GM10248 (cell line): Measurements from ENCODE around the gene ALOX15B.

ENCODE experiments used
- CTCF ChIA-PET: fragments of 300-600 bp; sonication (Branson Sonifier 250); formaldehyde crosslinking; extraction: SDS; loops from one replicate; lab custom pipeline; 2021; ENCODE audit warnings: antibody characterized with exemption; lab: Yijun Ruan, JAX
- POLR2A ChIA-PET: fragments of 350-650 bp; sonication (Branson Sonifier 250); formaldehyde crosslinking; extraction: SDS; loops from one replicate; lab custom pipeline; 2020; ENCODE audit warnings: antibody characterized with exemption; lab: Yijun Ruan, JAX
- DNase-seq: peaks from one replicate; pipeline ENCODE4 v3.0.0; 2012; ENCODE audit errors: extremely low spot score
- CTCF ChIP-seq: IDR thresholded peaks from 2 replicates; pipeline ENCODE4 v1.5.1; 2012; ENCODE audit warnings: mild to moderate bottlenecking, low read depth; ENCODE audit errors: extremely low read depth, missing control alignments, control extremely low read depth

Gene ALOX15B

GRCh38 chr17:8016632-8017424, 22.0 kb upstream of the ALOX15B start:
- peak; percentile 55 for DNase-seq

DNA sequence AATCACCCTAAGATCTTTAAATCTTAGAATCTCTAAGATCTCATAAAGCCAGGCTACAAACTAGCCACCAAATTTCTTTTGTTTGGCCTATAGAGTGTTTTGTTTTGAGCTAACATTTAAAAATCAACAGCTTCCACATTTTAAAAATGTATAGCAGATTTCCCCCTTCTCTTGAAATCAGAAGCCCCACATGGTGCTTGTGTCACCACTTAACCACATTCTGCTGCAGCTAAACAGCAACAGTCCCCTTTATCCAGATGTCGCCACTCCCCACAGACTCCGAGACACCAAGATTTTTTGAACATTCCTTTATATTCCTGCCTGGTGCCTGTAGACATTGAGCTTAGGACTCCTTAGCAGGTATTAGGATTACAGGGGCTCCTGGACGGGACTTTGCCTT, 20.4 kb upstream of the ALOX15B start:
- DNase-seq, result no peak
- ChIA-PET POLR2A (no interaction called here), CTCF (interaction anchor here (0.9 to 7.1 kb wide), 7 partner anchors 17 to 92 kb away, joined by 3 to 75 read pairs (median 5); partner anchors contain the start of genes ALOX15B and GUCY2D)
- no peak for TF ChIP-seq CTCF

More at GRCh38 chr17:8016632-8017424, 22.0 kb upstream of the ALOX15B start:
- ChIA-PET POLR2A (no interaction called here), CTCF (interaction anchor here (0.7 to 7.1 kb wide), 16 partner anchors 12 to 274 kb away, joined by 3 to 75 read pairs (median 4); partner anchors contain the start of genes ALOX15B and GUCY2D)
- TF ChIP-seq CTCF, result peak; percentile 72

DNA sequence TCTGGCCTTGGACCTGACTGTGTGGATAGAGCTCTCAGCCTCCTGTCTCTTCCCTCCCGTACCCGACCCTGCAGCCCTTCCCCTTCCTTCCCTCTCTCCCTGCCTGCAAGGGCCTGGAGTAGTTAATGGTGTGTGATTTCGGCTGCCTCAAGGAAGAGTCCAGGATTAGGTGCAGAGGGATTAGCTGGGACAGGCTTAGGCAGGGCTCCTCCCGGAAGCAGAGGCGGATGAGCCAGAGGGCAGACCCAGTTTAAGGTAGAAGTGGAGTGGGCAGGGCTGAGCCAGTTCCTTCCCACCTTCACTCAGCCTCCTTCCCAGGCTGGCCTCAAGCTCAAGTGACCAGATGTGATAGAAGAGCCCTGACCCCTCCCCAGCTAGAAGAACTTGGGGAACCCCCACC, 19.7 kb upstream of the ALOX15B start:
- CTCF ChIA-PET, result interaction anchor here (0.9 to 7.1 kb wide), 5 partner anchors 22 to 91 kb away, joined by 3 to 75 read pairs (median 33); partner anchors contain the start of gene ALOX15B
- DNase-seq, result no peak
- TF ChIP-seq CTCF, result no peak
- POLR2A ChIA-PET, result interaction anchor here (0.6 kb wide), 1 partner anchor 134 kb away, joined by 5 read pairs; no protein-coding TSS in a partner anchor

DNA sequence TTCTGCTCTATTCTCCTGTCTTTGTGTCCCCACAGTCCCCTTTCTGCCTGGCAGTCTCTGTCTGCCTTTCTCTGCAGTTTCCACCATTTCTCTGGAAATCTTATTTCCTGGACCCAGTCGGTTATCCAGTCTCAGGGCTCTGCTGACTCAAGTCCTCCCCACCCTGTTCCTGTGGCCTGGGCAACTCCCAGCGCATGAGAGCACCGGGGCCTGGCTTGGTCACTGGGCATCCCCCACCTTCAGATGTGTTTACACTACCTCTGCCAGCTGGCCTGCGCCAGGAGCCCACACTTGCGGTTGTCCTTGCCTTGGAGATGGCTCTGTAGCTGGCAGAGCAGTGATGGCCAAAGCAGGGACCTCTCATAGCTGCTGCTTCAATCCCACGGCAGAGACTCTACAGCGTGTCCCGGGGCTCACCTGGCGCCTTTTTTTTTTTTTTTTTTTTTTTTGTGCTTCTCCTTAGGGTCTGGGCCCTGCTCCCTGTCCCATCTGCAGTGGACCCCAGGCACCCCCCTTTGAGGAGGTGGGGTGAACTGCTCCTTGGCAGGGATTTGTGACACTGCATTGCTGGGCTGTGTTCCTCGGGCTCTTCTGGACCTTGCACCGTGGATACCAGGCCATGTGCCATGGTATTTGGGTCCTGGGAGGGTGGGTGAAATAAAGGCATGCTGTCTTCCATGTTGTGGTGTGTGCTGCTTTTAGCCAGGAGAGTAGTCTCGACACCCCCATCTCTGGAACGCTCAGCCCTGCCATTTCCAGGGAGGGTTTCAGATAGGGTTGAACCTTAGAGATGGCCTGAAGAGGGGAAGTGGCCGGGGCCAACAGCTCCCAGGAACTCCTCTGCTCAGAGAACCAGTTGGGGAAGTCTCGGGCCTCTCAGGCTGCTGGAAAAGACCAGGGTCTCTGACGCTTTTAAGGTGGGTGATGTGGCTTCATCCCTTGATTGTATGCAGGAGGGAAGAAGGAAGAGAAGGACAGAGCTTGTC, 18.9 kb upstream of the ALOX15B start:
- POLR2A ChIA-PET, result interaction anchor here (0.6 kb wide), 1 partner anchor 135 kb away, joined by 5 read pairs; no protein-coding TSS in a partner anchor
- TF ChIP-seq CTCF, result no peak
- no peak for DNase-seq
- CTCF ChIA-PET, result interaction anchor here (1.1 to 7.1 kb wide), 7 partner anchors 21 to 276 kb away, joined by 3 to 75 read pairs (median 3); partner anchors contain the start of gene ALOX15B

DNA sequence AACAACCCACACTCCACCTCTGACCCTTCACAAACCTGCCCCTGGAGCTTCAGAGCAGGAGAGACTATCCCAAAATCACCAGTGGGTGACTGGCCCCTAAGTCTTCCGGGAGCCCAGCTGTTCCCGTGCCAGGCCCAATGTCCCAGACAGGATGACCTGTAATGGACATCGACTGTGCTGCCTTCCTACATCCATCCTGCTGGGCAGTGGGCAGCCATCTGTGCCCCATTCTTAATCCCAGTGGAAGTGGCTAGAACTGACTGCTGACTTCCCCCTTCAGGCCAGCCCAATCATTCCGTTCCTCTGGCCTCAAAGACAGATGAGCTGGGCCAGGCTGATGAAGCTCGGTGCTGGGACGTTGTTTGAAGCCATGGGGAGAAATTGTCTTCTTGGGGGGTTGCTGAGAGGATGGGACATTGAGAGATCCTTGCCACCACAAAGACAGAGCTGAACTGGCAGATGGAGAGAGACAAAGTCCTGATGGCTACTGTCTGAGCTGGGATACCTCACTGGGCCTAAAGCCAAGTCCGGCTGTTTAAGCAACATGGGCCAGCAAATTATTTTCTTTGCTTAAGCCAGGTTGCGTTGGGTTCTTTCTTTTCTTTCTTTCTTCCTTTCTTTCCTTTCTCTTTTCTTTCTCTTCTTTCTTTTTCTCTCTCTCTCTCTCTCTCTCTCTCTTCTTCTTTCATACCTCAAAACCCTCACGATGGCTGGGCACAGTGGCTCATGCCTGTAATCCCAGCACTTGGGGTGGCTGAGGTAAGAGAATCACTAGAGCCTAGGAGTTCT, 17.9 kb upstream of the ALOX15B start:
- DNase-seq, result no peak
- POLR2A ChIA-PET, result no interaction called here
- no peak for TF ChIP-seq CTCF
- CTCF ChIA-PET, result interaction anchor here (1.1 to 7.1 kb wide), 8 partner anchors 11 to 277 kb away, joined by 3 to 75 read pairs (median 5); partner anchors contain the start of gene ALOX15B
